ENCODE data around the gene GPR32. TPM values are rescaled to one million over a fixed set of nuclear protein-coding genes. Genes with fewer than 3 reads are reported as not detected.

The GPR32 gene
- total and polyA plus RNA-seq, 12 donors: 16.0 TPM; not detected in 11

GRCh38 chr19:50729894-50730293 lies 40.4 kb upstream of the GPR32 start:
- no peak for TF ChIP-seq CTCF (IDR thresholded peaks at IDR 0.05)
- TF ChIP-seq POLR2A (IDR thresholded peaks at IDR 0.05): no peak
- Histone ChIP-seq H3K4me1 (replicated peaks in 1 of 2) (peaks cover 5 to 16% of the 10 kb centered on the region in 2 donors), H3K9me3 (replicated peaks in 1 of 3) (no peaks in the 10 kb centered on the region), H3K27ac (no peak overlapping the region), H3K4me3 (no peak overlapping the region), H3K36me3 (replicated peaks in 1 of 2) (no peaks in the 10 kb centered on the region), H3K27me3 (no peaks in the 10 kb centered on the region)
- intact Hi-C loops (cut with DNase I): no loop called here
- no peak for DNase-seq
- 54 to 64% (median 57%) methylated on average over 5 of the region's 5 CpGs for WGBS, 4 donors

- Histone ChIP-seq H3K27me3 (peaks cover 14% of the 10 kb centered on the region), H3K36me3 (replicated peaks in 1 of 2) (no peaks in the 10 kb centered on the region), H3K9me3 (replicated peaks in 1 of 3) (no peaks in the 10 kb centered on the region), H3K4me1 (replicated peaks in 1 of 2) (no peaks in the 10 kb centered on the region), H3K4me3 (no peak overlapping the region), H3K27ac (no peak overlapping the region)
- intact Hi-C loops (cut with DNase I): no loop called here
- WGBS, 4 donors: 54 to 63% (median 58%) methylated on average over 7 of the region's 7 CpGs
- TF ChIP-seq CTCF (IDR thresholded peaks at IDR 0.05) (no peak), POLR2A (IDR thresholded peaks at IDR 0.05) (no peak)
- no peak for DNase-seq
Measured at GRCh38 chr19:50735869-50736268, 34.4 kb upstream of the GPR32 start.

GRCh38 chr19:50736338-50736737 lies 33.9 kb upstream of the GPR32 start:
- WGBS, 4 donors: 52 to 65% (median 58%) methylated on average over 5 of the region's 5 CpGs
- intact Hi-C loops (cut with DNase I): no loop called here
- TF ChIP-seq CTCF (IDR thresholded peaks at IDR 0.05) (no peak), POLR2A (IDR thresholded peaks at IDR 0.05) (no peak)
- H3K4me1 ChIP-seq (replicated peaks in 1 of 2): no peaks in the 10 kb centered on the region
- no peaks in the 10 kb centered on the region for H3K9me3 ChIP-seq (replicated peaks in 1 of 3)
- H3K4me3 ChIP-seq: no peak overlapping the region
- no peaks in the 10 kb centered on the region for H3K36me3 ChIP-seq (replicated peaks in 1 of 2)
- H3K27me3 ChIP-seq: peaks cover 14% of the 10 kb centered on the region
- no peak overlapping the region for H3K27ac ChIP-seq
- no peak for DNase-seq

GRCh38 chr19:50739132-50739913 lies 30.9 kb upstream of the GPR32 start:
- Histone ChIP-seq H3K27me3 (peaks cover 18% of the 10 kb centered on the region), H3K4me1 (replicated peaks in 1 of 2) (no peaks in the 10 kb centered on the region), H3K4me3 (no peak overlapping the region), H3K27ac (no peak overlapping the region), H3K36me3 (replicated peaks in 1 of 2) (no peaks in the 10 kb centered on the region), H3K9me3 (replicated peaks in 1 of 3) (no peaks in the 10 kb centered on the region)
- intact Hi-C loops (cut with DNase I): no loop called here
- WGBS, 4 donors: 82 to 87% (median 84%) methylated on average over 23 of the region's 23 CpGs
- TF ChIP-seq POLR2A (IDR thresholded peaks at IDR 0.05): no peak
- TF ChIP-seq CTCF (IDR thresholded peaks at IDR 0.05): no peak
- DNase-seq: no peak

All from adrenal gland (tissue), 12 donors.